ENCODE results near the gene SPDYE2B. TPM values are rescaled to one million over a fixed set of nuclear protein-coding genes. Genes with fewer than 3 reads are reported as not detected.
"Not testable (repeated sequence)": the region's sequence is repeated elsewhere in the genome, so short reads cannot be mapped to it uniquely, and the experiment has no call there.

Gene SPDYE2B
- total and polyA plus RNA-seq, 11 donors: not detected

- H3K27ac ChIP-seq; H3K4me3 ChIP-seq; H3K9me3 ChIP-seq; H3K36me3 ChIP-seq; H3K4me1 ChIP-seq; DNase-seq; H3K27me3 ChIP-seq; intact Hi-C loops (cut with DNase I): not testable (repeated sequence)
- WGBS, 4 donors: no CpG with 5 or more reads among the region's 5 CpGs
- peak in 1 of 4 donors; percentile 16 for ATAC-seq
These were observed 32.4 kb downstream of the SPDYE2B start for GRCh38 chr7:102682560-102682959.

GRCh38 chr7:102688299-102689036 is 38.3 kb downstream of the SPDYE2B start:
- H3K27ac ChIP-seq; H3K4me3 ChIP-seq; intact Hi-C loops (cut with DNase I); DNase-seq; H3K4me1 ChIP-seq; H3K36me3 ChIP-seq; H3K9me3 ChIP-seq; H3K27me3 ChIP-seq: not testable (repeated sequence)
- ATAC-seq: peak; percentile 89 to 94 (median 94)
- WGBS, 4 donors: no CpG with 5 or more reads among the region's 37 CpGs

GRCh38 chr7:102689436-102690282 is 39.5 kb downstream of the SPDYE2B start:
- intact Hi-C loops (cut with DNase I); H3K27ac ChIP-seq: not testable (repeated sequence)
- 37 to 48% methylated on average over 14 to 15 of the region's 74 CpGs; no CpG with 5 or more reads in 2 of the 4 donors for WGBS, 4 donors

GRCh38 chr7:102690602-102691001 is 40.5 kb downstream of the SPDYE2B start:
- peak in 1 of 5 donors; percentile 30 for DNase-seq
- H3K27ac ChIP-seq; H3K36me3 ChIP-seq; intact Hi-C loops (cut with DNase I); H3K9me3 ChIP-seq; H3K4me1 ChIP-seq; H3K4me3 ChIP-seq; H3K27me3 ChIP-seq; ATAC-seq: not testable (repeated sequence)
- 82 to 93% (median 93%) methylated on average over 4 of the region's 6 CpGs; no CpG with 5 or more reads in 1 of the 4 donors for WGBS, 4 donors

More at GRCh38 chr7:102689436-102690282, 39.5 kb downstream of the SPDYE2B start:
- not testable (repeated sequence) for H3K27me3 ChIP-seq, H3K4me1 ChIP-seq, H3K36me3 ChIP-seq, H3K9me3 ChIP-seq
- ATAC-seq: peak in 3 of 4 donors; percentile 43 to 44 (median 43)
- DNase-seq: peak in 1 of 5 donors; percentile 56
- peak overlapping the region in 2 of 12 donors; percentile 28 to 43 for H3K4me3 ChIP-seq

GRCh38 chr7:102694008-102694407 is 43.9 kb downstream of the SPDYE2B start:
- H3K9me3 ChIP-seq; H3K4me3 ChIP-seq; H3K4me1 ChIP-seq; DNase-seq; H3K27ac ChIP-seq; H3K36me3 ChIP-seq; intact Hi-C loops (cut with DNase I); ATAC-seq; H3K27me3 ChIP-seq: not testable (repeated sequence)
- WGBS, 4 donors: 61 to 81% (median 67%) methylated on average over 2 of the region's 2 CpGs

- intact Hi-C loops (cut with DNase I); DNase-seq; H3K4me3 ChIP-seq; H3K27ac ChIP-seq; ATAC-seq; H3K9me3 ChIP-seq; H3K4me1 ChIP-seq; H3K36me3 ChIP-seq; H3K27me3 ChIP-seq: not testable (repeated sequence)
- 43 to 72% (median 57%) methylated on average over 1 to 3 of the region's 3 CpGs for WGBS, 4 donors
These were observed 45.0 kb downstream of the SPDYE2B start for GRCh38 chr7:102695033-102695552.

- H3K4me1 ChIP-seq; H3K36me3 ChIP-seq; H3K4me3 ChIP-seq; H3K27me3 ChIP-seq; ATAC-seq; DNase-seq; H3K27ac ChIP-seq; intact Hi-C loops (cut with DNase I); H3K9me3 ChIP-seq: not testable (repeated sequence)
- 40 to 76% (median 55%) methylated on average over 1 of the region's 2 CpGs for WGBS, 4 donors
These were observed 45.9 kb downstream of the SPDYE2B start for GRCh38 chr7:102696009-102696408.

- H3K27me3 ChIP-seq; H3K27ac ChIP-seq; H3K9me3 ChIP-seq; DNase-seq; ATAC-seq; H3K4me3 ChIP-seq; intact Hi-C loops (cut with DNase I); H3K36me3 ChIP-seq; H3K4me1 ChIP-seq: not testable (repeated sequence)
- WGBS, 4 donors: 54 to 68% (median 67%) methylated on average over 5 of the region's 5 CpGs
These were observed 47.8 kb downstream of the SPDYE2B start for GRCh38 chr7:102697642-102698512.

- not testable (repeated sequence) for H3K36me3 ChIP-seq, H3K4me3 ChIP-seq
These were observed 49.0 kb downstream of the SPDYE2B start for GRCh38 chr7:102698962-102699750.

More at GRCh38 chr7:102698962-102699750, 49.0 kb downstream of the SPDYE2B start:
- 67 to 78% (median 73%) methylated on average over 9 of the region's 9 CpGs for WGBS, 4 donors
- intact Hi-C loops (cut with DNase I); DNase-seq; ATAC-seq; H3K27ac ChIP-seq; H3K27me3 ChIP-seq; H3K4me1 ChIP-seq; H3K9me3 ChIP-seq: not testable (repeated sequence)
